Activated gamma-delta T cell (primary cell): Measurements from ENCODE around the gene PSPH.
"Not testable (repeated sequence)": the region's sequence is repeated elsewhere in the genome, so short reads cannot be mapped to it uniquely, and the experiment has no call there.

Source experiments
- DNase-seq: peaks from one replicate; lab custom pipeline; 2025; lab: John Stamatoyannopoulos, UW
- total RNA-seq, 2 donors: gene quantifications; one replicate each; lab custom pipeline; 2026; lab: John Stamatoyannopoulos, UW

PSPH gene
- total RNA-seq = 5.4 to 6.8 reads per million in 2 donors

GRCh38 chr7:56051339-56052191, at the start of gene PSPH, which contains the start of gene CCT6A:
TSS of gene PSPH (minus strand) at chr7:56051444. CDS start at chr7:56021212, 30,232 bp downstream.
TSS of gene CCT6A (plus strand) at chr7:56051765. CDS start at chr7:56051849, 84 bp downstream.
- peak; percentile 91 for DNase-seq

- DNase-seq = no peak
Measured at GRCh38 chr7:56099653-56100052, 48.4 kb upstream of the PSPH start.

- not testable (repeated sequence) for DNase-seq
Measured at GRCh38 chr7:56098187-56099008, 47.2 kb upstream of the PSPH start.

GRCh38 chr7:56097700-56098099, 46.5 kb upstream of the PSPH start:
- DNase-seq = no peak

GRCh38 chr7:56092789-56093531, 41.7 kb upstream of the PSPH start, which contains the start of gene PHKG1:
TSS of gene PHKG1 (minus strand) at chr7:56092952. CDS start at chr7:56088941, 4,011 bp downstream.
- DNase-seq = no peak

- DNase-seq = not testable (repeated sequence)
Measured at GRCh38 chr7:56092388-56092787, 41.1 kb upstream of the PSPH start.

GRCh38 chr7:56091591-56091990, 40.3 kb upstream of the PSPH start:
- DNase-seq = no peak

- DNase-seq = no peak
Measured at GRCh38 chr7:56087445-56087844, 36.2 kb upstream of the PSPH start.

- no peak for DNase-seq
Measured at GRCh38 chr7:56086761-56087160, 35.5 kb upstream of the PSPH start.

GRCh38 chr7:56083150-56083785, 32.0 kb upstream of the PSPH start:
- DNase-seq = no peak

- no peak for DNase-seq
Measured at GRCh38 chr7:56081626-56082340, 30.5 kb upstream of the PSPH start.

GRCh38 chr7:56080726-56081435, 29.6 kb upstream of the PSPH start:
- DNase-seq = not testable (repeated sequence)

- no peak for DNase-seq
Measured at GRCh38 chr7:56079450-56080185, 28.4 kb upstream of the PSPH start.

GRCh38 chr7:56078196-56078595, 27.0 kb upstream of the PSPH start:
- DNase-seq = no peak

GRCh38 chr7:56077681-56078080, 26.4 kb upstream of the PSPH start:
- DNase-seq = no peak

- no peak for DNase-seq
Measured at GRCh38 chr7:56074371-56074791, 23.1 kb upstream of the PSPH start.

- DNase-seq = not testable (repeated sequence)
Measured at GRCh38 chr7:56066376-56066775, 15.1 kb upstream of the PSPH start.

GRCh38 chr7:56063882-56064625, 12.8 kb upstream of the PSPH start, which contains the start of gene SUMF2:
TSS of gene SUMF2 (plus strand) at chr7:56064286. CDS start at chr7:56064312, 26 bp downstream.
- DNase-seq = peak; percentile 79
